Activated naive CD8-positive, alpha-beta T cell treated with anti-CD3 and anti-CD28 coated beads for 36 hours (primary cell): ENCODE results near the gene PTTG1. TPM values are rescaled to one million over a fixed set of nuclear protein-coding genes. Genes with fewer than 3 reads are reported as not detected.
"Not testable (repeated sequence)": the region's sequence is repeated elsewhere in the genome, so short reads cannot be mapped to it uniquely, and the experiment has no call there.

Experiments
- DNase-seq: peaks from one replicate; pipeline ENCODE4 v3.0.0; 2021
- H3K27ac Mint-ChIP-seq: one replicate; pipeline ENCODE4 v1.8.0; 2022; ENCODE audit warnings: mild to moderate bottlenecking, moderate library complexity, mixed read lengths
- H3K27me3 Mint-ChIP-seq: one replicate; pipeline ENCODE4 v1.8.0; 2022; ENCODE audit warnings: mild to moderate bottlenecking, mixed read lengths
- H3K36me3 Mint-ChIP-seq: one replicate; pipeline ENCODE4 v1.8.0; 2021; ENCODE audit warnings: mild to moderate bottlenecking, mixed read lengths
- H3K4me1 Mint-ChIP-seq: one replicate; pipeline ENCODE4 v1.8.0; 2021; ENCODE audit warnings: mixed read lengths
- H3K4me3 Mint-ChIP-seq: one replicate; pipeline ENCODE4 v1.8.0; 2022; ENCODE audit warnings: mild to moderate bottlenecking, moderate library complexity, mixed read lengths
- H3K9me3 Mint-ChIP-seq: one replicate; pipeline ENCODE4 v1.8.0; 2022; ENCODE audit warnings: mixed read lengths
- total RNA-seq, 2 experiments: library from RNA; stranded (reverse); gene quantifications; one replicate each; pipeline ENCODE4 v1.2.3, GENCODE V29; 2021

PTTG1 gene
- total RNA-seq, 2 experiments from 2014 or later, result 102 to 105 TPM

DNA sequence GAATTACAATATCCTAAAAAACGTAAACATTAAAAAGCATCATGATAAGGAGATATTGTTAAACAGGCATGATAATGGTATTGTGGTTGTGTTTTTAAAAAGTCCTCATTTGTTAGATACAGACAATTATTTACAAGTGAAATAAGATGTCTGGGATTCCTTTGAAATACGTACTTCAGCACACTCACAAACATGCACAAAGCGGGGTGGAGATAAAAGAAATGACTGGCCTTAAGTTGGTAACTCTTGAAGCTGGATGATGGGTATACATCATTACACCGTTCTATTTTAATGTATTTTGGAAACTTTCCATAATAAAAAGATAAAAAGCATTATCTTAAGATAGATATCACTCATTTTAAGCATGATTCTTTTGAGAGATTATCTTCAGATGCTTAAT, 22.8 kb upstream of the PTTG1 start:
- Mint-ChIP-seq H3K27ac (no peak overlapping the region), H3K9me3 (no peaks in the 10 kb centered on the region), H3K4me1 (peaks cover 10% of the 10 kb centered on the region), H3K27me3 (no peaks in the 10 kb centered on the region), H3K36me3 (peaks cover 7% of the 10 kb centered on the region), H3K4me3 (peak overlapping the region; percentile 85)
- DNase-seq, result no peak

GRCh38 chr5:160399402-160400353, 22.0 kb upstream of the PTTG1 start, which contains the start of gene FAM200C:
TSS of gene FAM200C (minus strand) at chr5:160400054. CDS start at chr5:160395490, 4,564 bp downstream.
- H3K27me3 Mint-ChIP-seq, result no peaks in the 10 kb centered on the region
- peaks cover 14% of the 10 kb centered on the region for H3K36me3 Mint-ChIP-seq
- H3K9me3 Mint-ChIP-seq, result no peaks in the 10 kb centered on the region
- DNase-seq, result peak; percentile 77
- peaks cover 10% of the 10 kb centered on the region for H3K4me1 Mint-ChIP-seq
- H3K4me3 Mint-ChIP-seq, result peak within 1 kb of the TSS; percentile 85
- H3K27ac Mint-ChIP-seq, result peak within 1 kb of the TSS; percentile 59

DNA sequence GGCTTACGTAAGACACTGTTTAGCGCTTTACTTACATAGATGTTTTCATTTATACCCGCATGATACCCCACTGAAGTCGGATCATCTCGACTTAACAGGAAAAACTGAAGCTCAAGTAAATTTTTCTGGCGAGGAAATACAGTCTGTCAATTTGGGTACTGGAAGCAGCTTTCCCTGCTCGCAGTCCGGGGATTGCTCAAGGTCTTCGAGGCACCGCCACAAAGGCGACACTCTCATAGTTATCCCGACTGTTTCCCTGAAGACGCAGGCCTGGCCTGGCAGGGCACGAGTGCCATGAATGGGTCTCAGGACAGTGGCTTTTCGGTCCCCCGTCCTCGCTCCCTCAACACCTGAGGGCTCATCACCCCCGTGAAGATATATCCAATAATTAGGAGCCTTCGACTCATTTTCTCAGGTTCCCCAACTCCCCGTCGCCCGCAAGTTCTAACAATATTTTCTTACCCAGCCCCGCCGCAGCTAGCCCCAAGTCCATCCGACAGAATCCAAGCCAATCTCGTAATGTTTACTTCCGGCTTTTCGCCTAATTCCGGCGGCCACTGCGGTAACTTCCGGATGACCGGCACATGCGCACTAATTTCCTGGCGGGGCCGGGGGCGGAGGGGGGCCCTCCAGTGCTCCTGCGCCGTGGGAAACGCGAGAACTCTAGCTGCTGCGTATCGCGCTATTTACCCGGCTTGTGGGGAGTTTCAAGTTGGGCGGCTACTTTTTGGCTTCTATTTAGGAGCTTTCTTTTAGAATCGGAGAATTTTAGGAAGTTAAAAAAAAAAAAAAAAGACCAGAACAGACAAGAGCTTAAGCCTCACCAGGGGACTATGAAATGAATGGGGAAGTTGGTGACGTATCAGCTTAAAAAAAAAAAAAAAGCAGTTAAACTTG, 2.8 kb upstream of the PTTG1 start, which contains the start of gene SLU7:
SLU7 (minus strand) TSS at position 521 of the 897 bp plus-strand sequence. CDS start 3,787 bp downstream, outside the sequence.
- peak within 1 kb of the TSS; percentile 95 for H3K4me3 Mint-ChIP-seq
- H3K27me3 Mint-ChIP-seq, result no peaks in the 10 kb centered on the region
- peaks cover 52% of the 10 kb centered on the region for H3K4me1 Mint-ChIP-seq
- DNase-seq, result peak; percentile 94
- H3K9me3 Mint-ChIP-seq, result no peaks in the 10 kb centered on the region
- H3K27ac Mint-ChIP-seq, result peak within 1 kb of the TSS; percentile 92
- H3K36me3 Mint-ChIP-seq, result peaks cover 13% of the 10 kb centered on the region

- Mint-ChIP-seq H3K27me3 (no peaks in the 10 kb centered on the region), H3K4me1 (peaks cover 58% of the 10 kb centered on the region), H3K4me3 (peak overlapping the region; percentile 95), H3K9me3 (no peaks in the 10 kb centered on the region), H3K36me3 (peaks cover 20% of the 10 kb centered on the region), H3K27ac (peak overlapping the region; percentile 92)
- DNase-seq, result no peak
Measured at GRCh38 chr5:160419458-160420330, 2.0 kb upstream of the PTTG1 start.

GRCh38 chr5:160420331-160420610, 1.4 kb upstream of the PTTG1 start:
- DNase-seq, result no peak
- peaks cover 24% of the 10 kb centered on the region for H3K36me3 Mint-ChIP-seq
- H3K27ac Mint-ChIP-seq, result peak overlapping the region; percentile 92
- no peaks in the 10 kb centered on the region for H3K9me3 Mint-ChIP-seq
- peak overlapping the region; percentile 95 for H3K4me3 Mint-ChIP-seq
- H3K4me1 Mint-ChIP-seq, result peaks cover 60% of the 10 kb centered on the region
- H3K27me3 Mint-ChIP-seq, result no peaks in the 10 kb centered on the region

DNA sequence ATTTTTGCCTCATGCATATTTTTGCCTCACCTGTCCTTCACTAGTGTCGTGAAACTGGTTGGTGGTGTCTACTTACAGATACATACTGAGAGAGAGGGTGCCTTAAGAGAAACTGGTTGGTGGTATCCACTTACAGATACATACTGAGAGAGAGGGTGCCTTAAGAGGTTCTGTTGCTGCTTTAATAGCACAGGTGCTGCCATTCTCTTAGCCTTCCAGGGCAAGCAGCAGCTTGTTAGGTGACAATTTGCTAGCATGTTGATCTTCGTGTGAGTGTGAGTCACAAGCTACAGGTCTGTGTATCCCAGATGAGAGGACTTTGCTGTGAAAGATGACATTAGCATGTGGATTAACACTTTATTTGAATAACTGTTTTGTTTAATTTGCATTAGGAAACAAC, 1.4 kb downstream of the PTTG1 start:
- Mint-ChIP-seq H3K9me3 (no peaks in the 10 kb centered on the region), H3K36me3 (peaks cover 30% of the 10 kb centered on the region), H3K27ac (no peak overlapping the region), H3K4me1 (peaks cover 53% of the 10 kb centered on the region), H3K4me3 (peak overlapping the region; percentile 97), H3K27me3 (no peaks in the 10 kb centered on the region)
- no peak for DNase-seq

GRCh38 chr5:160427607-160428006, 6.0 kb downstream of the PTTG1 start:
- Mint-ChIP-seq H3K4me1 (peaks cover 27% of the 10 kb centered on the region), H3K27me3 (no peaks in the 10 kb centered on the region), H3K4me3 (no peak overlapping the region), H3K27ac (no peak overlapping the region), H3K9me3 (no peaks in the 10 kb centered on the region), H3K36me3 (peaks cover 36% of the 10 kb centered on the region)
- DNase-seq, result no peak

- DNase-seq, result no peak
- Mint-ChIP-seq H3K4me1 (peaks cover 9% of the 10 kb centered on the region), H3K9me3 (no peaks in the 10 kb centered on the region), H3K27ac (no peak overlapping the region), H3K4me3 (no peak overlapping the region), H3K27me3 (peaks cover 10% of the 10 kb centered on the region), H3K36me3 (peaks cover 16% of the 10 kb centered on the region)
Measured at GRCh38 chr5:160432196-160432595, 10.5 kb downstream of the PTTG1 start.

DNA sequence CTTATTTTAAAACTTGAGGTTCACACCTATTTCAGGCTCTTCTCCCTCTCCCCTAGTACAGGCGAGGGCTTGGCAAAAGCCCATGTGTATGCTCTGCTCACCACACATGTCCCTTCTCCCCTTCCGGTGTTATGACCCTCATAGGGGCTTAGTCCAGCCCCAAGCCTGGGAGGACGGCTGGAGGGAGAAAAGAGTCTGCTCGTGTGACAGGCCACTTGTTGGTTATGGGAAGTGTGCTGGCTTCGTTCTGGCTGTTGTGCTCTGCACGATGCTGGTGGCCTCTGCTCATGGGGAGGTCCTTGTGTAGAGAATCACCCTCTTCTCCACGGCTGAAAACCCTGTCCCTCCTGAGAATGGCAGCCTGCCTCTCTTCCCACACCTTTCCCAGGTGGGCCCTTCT, 11.1 kb downstream of the PTTG1 start:
- no peak overlapping the region for H3K27ac Mint-ChIP-seq
- DNase-seq, result no peak
- peaks cover 12% of the 10 kb centered on the region for H3K36me3 Mint-ChIP-seq
- H3K4me1 Mint-ChIP-seq, result peaks cover 10% of the 10 kb centered on the region
- H3K27me3 Mint-ChIP-seq, result peaks cover 10% of the 10 kb centered on the region
- H3K9me3 Mint-ChIP-seq, result no peaks in the 10 kb centered on the region
- H3K4me3 Mint-ChIP-seq, result no peak overlapping the region

DNA sequence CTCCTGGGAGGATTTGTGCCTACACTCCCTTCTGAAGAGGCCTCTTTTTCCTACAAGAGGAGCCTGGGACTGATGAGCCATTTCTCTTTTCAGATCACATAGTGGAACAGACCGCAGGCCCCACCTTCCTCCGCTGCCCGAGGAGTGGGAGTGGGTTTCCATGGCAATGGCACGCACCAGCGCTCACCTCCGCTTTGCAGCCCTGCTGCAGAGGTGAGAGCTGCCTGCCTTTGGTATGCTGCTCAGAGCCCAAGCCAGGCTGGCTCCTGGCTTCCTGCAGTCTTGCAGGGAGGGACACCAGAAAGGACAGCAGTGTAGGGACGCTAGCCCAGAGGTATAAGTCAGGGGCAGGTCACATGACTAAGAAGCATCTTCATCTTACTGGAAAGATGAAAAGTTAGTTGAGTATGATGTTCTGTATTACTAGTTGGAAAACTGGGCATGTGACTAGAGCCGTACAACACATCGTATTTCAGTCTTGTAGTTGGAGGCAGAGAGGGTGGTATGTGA, 12.4 kb downstream of the PTTG1 start:
- no peaks in the 10 kb centered on the region for H3K9me3 Mint-ChIP-seq
- H3K27me3 Mint-ChIP-seq, result peaks cover 10% of the 10 kb centered on the region
- peak overlapping the region; percentile 50 for H3K27ac Mint-ChIP-seq
- DNase-seq, result no peak
- H3K4me3 Mint-ChIP-seq, result no peak overlapping the region
- H3K4me1 Mint-ChIP-seq, result peaks cover 18% of the 10 kb centered on the region
- peaks cover 3% of the 10 kb centered on the region for H3K36me3 Mint-ChIP-seq

- Mint-ChIP-seq H3K9me3 (no peaks in the 10 kb centered on the region), H3K27me3 (peaks cover 10% of the 10 kb centered on the region), H3K4me1 (peaks cover 26% of the 10 kb centered on the region), H3K27ac (no peak overlapping the region), H3K36me3 (no peaks in the 10 kb centered on the region), H3K4me3 (no peak overlapping the region)
- DNase-seq, result no peak
Measured at GRCh38 chr5:160435532-160435931, 13.9 kb downstream of the PTTG1 start.

DNA sequence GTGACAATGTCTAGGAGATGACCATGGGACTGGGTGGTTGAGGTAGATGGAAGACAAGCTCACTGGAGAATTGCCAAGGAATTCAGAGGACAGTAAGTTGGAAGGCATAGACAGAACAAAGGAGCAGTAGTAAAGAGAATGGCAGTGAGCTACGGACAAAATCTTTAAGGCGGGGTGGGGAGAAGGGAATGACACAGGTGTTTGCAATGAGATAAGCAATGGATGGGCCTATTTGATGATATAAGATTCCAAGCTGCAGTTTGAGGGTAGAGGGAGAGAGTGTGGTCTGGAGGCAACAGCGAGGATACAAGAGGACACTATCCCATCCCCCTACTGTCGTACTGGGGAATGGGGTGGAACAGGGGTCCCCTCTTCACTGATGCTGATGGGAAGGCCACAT, 14.4 kb downstream of the PTTG1 start:
- no peaks in the 10 kb centered on the region for H3K9me3 Mint-ChIP-seq
- DNase-seq, result no peak
- H3K4me1 Mint-ChIP-seq, result peaks cover 29% of the 10 kb centered on the region
- no peak overlapping the region for H3K4me3 Mint-ChIP-seq
- H3K27ac Mint-ChIP-seq, result no peak overlapping the region
- no peaks in the 10 kb centered on the region for H3K36me3 Mint-ChIP-seq
- H3K27me3 Mint-ChIP-seq, result peaks cover 10% of the 10 kb centered on the region

- peaks cover 36% of the 10 kb centered on the region for H3K4me1 Mint-ChIP-seq
- H3K36me3 Mint-ChIP-seq, H3K9me3 Mint-ChIP-seq, H3K27me3 Mint-ChIP-seq: not testable (repeated sequence)
- DNase-seq, result peak; percentile 22
- peak overlapping the region; percentile 50 for H3K27ac Mint-ChIP-seq
- H3K4me3 Mint-ChIP-seq, result peak overlapping the region; percentile 41
Measured at GRCh38 chr5:160436661-160437060, 15.0 kb downstream of the PTTG1 start.

GRCh38 chr5:160437271-160437670, 15.6 kb downstream of the PTTG1 start:
- Mint-ChIP-seq H3K36me3 (peaks cover 3% of the 10 kb centered on the region), H3K9me3 (no peaks in the 10 kb centered on the region), H3K4me1 (peaks cover 38% of the 10 kb centered on the region), H3K27me3 (peaks cover 10% of the 10 kb centered on the region), H3K4me3 (no peak overlapping the region), H3K27ac (no peak overlapping the region)
- no peak for DNase-seq
